Heart left ventricle (tissue), 13 donors: ENCODE measurements around the gene APOLD1.

Experiments
- CTCF ChIP-seq, 12 donors: fragments of 200-600 bp; sonication (generic) in 4 of 12; IDR thresholded peaks; one replicate each; pipeline versions ENCODE4 v1.5.0 to v1.8.0; 2018 to 2022; ENCODE audit warnings: antibody characterized with exemption in 12 of 12, mild to moderate bottlenecking in 5 of 12
- POLR2A ChIP-seq, 2 donors: fragments of 450-650 bp; IDR thresholded peaks; one replicate each; pipeline ENCODE4 v1.6.1; 2017; ENCODE audit warnings: antibody characterized with exemption in 2 of 2, mild to moderate bottlenecking in 2 of 2, moderate library complexity in 2 of 2
- donor health status: ischemic (EF 13 %, LVEDD 7.1; RV severe dilation, severe dysfunction).
- donor health status: DM: no; HTN: yes; CAD: no.
- donor health status: DM: no; HTN: no; CAD: no.
- donor health status: ischemic (EF 25% LVEDD 6.9; RV normal size, moderate dysfunction).
- donor health status: ischemic (EF 25% LVEDD 5.7; RV mildly dilated, moderate dysfunction).
- donor health status: ischemic (EF 35%, LVEDD 5.7; RV mildly dilated, moderate dysfunction).
- donor health status: nonischemic (EF 11% LVEDD 7.7; RV severe dilation, severe dysfunction).
- donor health status: DM: yes; HTN: yes; CAD: no.
- donor health status: PGD.
- donor health status: ischemic (EF 29% LVEDD 5.4; RV normal size, mild dysfunction).
- donor health status: nonischemic (EF 23%, LVEDD 6.1; RV moderate dilation, normal function).

- TF ChIP-seq CTCF (IDR thresholded peaks at IDR 0.05) (no peak), POLR2A (IDR thresholded peaks at IDR 0.05) (no peak)
Observed at GRCh38 chr12:12774791-12775190, 10.7 kb upstream of the APOLD1 start.
